BJ (cell line): ENCODE data around the gene DNMT3A. TPM values are rescaled to one million over a fixed set of nuclear protein-coding genes. Genes with fewer than 3 reads are reported as not detected.

ENCODE experiments used
- CTCF ChIA-PET: fragments of 350-600 bp; formaldehyde crosslinking; extraction: SDS; loops from one replicate; lab custom pipeline; 2021; ENCODE audit warnings: antibody characterized with exemption, inconsistent platforms; lab: Yijun Ruan, JAX
- POLR2A ChIA-PET: fragments of 300-600 bp; sonication (Branson Sonifier 250); formaldehyde crosslinking; extraction: SDS; loops from one replicate; lab custom pipeline; 2021; ENCODE audit warnings: antibody characterized with exemption; lab: Charles Lee
- DNase-seq: peaks from one replicate; pipeline ENCODE4 v3.0.0-alpha.2; 2011; ENCODE audit warnings: low read depth
- H3K27me3 ChIP-seq: 2 replicates; pipeline ENCODE4 v1.6.0; 2011; ENCODE audit warnings: low read length; ENCODE audit not compliant: control insufficient read depth, insufficient read depth
- H3K36me3 ChIP-seq: 2 replicates; pipeline ENCODE4 v1.5.1; 2011; ENCODE audit warnings: low read length; ENCODE audit not compliant: control insufficient read depth, insufficient read depth
- H3K4me3 ChIP-seq: 2 replicates; pipeline ENCODE4 v1.5.1; 2011; ENCODE audit warnings: low read depth, mild to moderate bottlenecking, control low read depth, low read length
- polyA plus RNA-seq: library from polyadenylated mRNA; depleted of rRNA; stranded (reverse); fragments of >200 nt; gene quantifications from 2 replicates; pipeline ENCODE4 v1.2.3, GENCODE V29; 2011
- TF ChIP-seq, protein P1 (sequence below): IDR thresholded peaks from 2 replicates; pipeline ENCODE4 v1.5.1; 2011; ENCODE audit warnings: low read depth, mild to moderate bottlenecking, control low read depth, inconsistent platforms, low read length, moderate library complexity; ENCODE audit not compliant: insufficient read depth

DNMT3A gene
- polyA plus RNA-seq, 1 experiment, result 3.0 TPM

DNA sequence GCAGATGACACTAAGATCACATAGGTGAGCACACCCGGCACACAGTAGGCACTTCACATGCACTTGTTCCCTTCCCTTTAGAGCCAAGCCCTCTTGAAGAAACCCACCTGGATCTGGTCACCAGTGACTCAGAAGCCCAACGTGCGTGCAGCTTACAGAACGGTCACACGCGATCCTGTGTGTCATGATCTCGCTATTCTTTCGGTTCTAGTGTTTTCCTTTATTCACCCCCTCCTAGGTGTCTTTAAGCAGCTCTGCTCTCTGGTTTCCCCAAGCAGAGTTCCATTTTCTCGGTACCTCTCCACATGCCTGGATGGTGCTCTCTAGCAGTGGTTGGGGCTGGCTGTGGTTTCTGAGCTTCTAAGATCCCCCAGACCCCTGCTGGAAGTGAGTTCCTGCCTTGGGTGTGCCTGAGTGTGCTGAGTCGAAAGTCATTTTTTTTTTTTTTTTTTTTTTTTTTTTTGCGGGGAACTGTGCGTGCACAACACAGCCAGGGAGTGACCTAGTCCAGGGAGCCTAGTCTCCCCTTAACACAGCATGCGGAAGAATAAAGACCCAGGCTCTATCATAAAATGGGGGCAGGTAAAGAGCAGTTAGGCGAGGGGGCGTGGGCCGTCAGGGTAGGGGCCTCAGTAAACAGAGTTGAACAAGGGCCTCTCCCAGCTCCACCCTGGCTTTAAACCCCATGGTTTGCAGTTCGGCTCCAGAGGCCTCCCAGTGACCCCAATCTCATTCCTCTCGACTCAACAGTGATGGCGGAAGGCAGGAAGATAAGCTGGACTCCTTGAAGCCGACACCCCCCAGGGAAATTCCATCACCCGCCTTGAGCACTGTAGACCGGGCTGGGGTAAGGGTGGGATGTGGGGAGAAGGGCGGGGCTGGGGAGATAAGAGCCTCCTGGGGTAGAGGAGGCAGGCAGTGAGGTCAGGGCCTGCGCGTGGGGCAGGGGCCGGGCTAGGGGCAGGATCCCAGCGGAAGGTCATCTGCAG, 29.8 kb upstream of the DNMT3A start:
- POLR2A ChIA-PET, result no interaction called here
- CTCF ChIA-PET, result interaction anchor here (3.8 kb wide), 1 partner anchor 10 kb away, joined by 21 read pairs; no protein-coding TSS in a partner anchor
- TF ChIP-seq, protein P1, sequence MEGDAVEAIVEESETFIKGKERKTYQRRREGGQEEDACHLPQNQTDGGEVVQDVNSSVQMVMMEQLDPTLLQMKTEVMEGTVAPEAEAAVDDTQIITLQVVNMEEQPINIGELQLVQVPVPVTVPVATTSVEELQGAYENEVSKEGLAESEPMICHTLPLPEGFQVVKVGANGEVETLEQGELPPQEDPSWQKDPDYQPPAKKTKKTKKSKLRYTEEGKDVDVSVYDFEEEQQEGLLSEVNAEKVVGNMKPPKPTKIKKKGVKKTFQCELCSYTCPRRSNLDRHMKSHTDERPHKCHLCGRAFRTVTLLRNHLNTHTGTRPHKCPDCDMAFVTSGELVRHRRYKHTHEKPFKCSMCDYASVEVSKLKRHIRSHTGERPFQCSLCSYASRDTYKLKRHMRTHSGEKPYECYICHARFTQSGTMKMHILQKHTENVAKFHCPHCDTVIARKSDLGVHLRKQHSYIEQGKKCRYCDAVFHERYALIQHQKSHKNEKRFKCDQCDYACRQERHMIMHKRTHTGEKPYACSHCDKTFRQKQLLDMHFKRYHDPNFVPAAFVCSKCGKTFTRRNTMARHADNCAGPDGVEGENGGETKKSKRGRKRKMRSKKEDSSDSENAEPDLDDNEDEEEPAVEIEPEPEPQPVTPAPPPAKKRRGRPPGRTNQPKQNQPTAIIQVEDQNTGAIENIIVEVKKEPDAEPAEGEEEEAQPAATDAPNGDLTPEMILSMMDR, result no peak
- no peak for DNase-seq
- Histone ChIP-seq H3K36me3 (no peaks in the 10 kb centered on the region), H3K27me3 (no peaks in the 10 kb centered on the region; the same call in none of the 2 replicates), H3K4me3 (no peak overlapping the region)

DNA sequence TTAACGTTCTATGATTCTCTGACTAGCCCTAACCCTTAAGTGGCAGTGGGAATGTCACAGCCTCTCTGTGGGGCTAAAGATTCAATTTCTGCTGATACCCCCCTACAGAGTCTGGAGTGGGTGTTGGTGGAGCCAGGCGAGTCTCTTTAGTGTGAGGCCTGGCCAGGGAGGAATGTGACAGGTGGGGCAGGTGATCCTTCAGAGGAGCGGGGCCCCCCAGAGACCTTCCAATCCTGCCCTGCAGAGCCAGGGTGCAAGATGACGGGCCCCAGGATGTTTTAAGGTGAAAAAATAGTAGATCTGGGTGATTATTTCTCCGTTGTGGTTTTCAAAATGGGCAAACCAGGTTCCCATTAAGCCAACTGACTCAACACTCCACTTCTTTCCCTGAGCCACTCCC, 28.2 kb upstream of the DNMT3A start:
- H3K27me3 ChIP-seq, result no peaks in the 10 kb centered on the region; the same call in 1 of the 2 replicates
- no peak for DNase-seq
- no peak overlapping the region for H3K4me3 ChIP-seq
- H3K36me3 ChIP-seq, result no peaks in the 10 kb centered on the region
- TF ChIP-seq, protein P1, result no peak
- CTCF ChIA-PET, result interaction anchor here (3.8 kb wide), 1 partner anchor 8 kb away, joined by 21 read pairs; no protein-coding TSS in a partner anchor
- POLR2A ChIA-PET, result no interaction called here

DNA sequence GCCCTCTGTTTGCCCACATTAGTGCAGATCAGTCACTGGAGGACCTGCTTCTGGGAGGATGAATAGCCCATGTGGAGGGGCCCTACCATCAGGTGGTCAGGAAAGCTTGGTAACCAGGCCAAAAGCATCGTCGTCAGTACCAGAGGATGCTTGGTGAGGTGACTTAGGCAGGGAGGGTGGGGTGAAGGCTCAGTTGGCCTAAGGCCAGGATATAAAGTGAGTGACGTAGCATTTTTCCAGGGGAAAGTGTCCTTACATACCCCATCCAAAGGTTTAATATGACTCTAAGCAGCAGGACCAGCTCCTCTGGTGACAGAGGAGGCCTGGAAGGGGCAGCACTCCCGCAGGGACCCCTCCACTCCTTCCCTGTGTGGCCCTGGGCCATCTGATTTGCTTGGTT, 27.7 kb upstream of the DNMT3A start:
- ChIA-PET CTCF (interaction anchor here (5.7 kb wide), 1 partner anchor 8 kb away, joined by 41 read pairs; no protein-coding TSS in a partner anchor), POLR2A (no interaction called here)
- TF ChIP-seq, protein P1, result no peak
- Histone ChIP-seq H3K4me3 (no peak overlapping the region), H3K36me3 (no peaks in the 10 kb centered on the region), H3K27me3 (no peaks in the 10 kb centered on the region; the same call in 1 of the 2 replicates)
- DNase-seq, result no peak

DNA sequence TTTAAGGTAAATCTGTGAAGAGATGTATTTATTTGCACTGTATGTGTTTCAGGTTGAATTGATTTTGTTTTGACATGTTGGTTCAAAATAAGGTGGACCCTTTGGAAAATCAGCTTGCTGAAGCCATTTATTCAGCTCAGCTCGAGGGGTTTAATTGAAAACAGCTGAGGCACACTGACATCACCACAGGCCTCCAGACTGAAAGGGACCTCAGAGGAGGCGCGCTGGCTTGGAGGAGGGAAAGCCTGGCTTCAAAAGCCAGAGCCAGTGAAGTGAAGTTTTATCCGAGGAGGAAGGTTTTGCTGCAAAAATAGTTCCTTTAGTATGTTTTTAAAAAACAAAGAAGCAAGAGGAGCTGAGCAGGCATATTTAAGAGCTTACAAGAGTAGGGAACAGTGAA, 26.9 kb upstream of the DNMT3A start:
- ChIA-PET POLR2A (no interaction called here), CTCF (interaction anchor here (5.7 kb wide), 1 partner anchor 9 kb away, joined by 41 read pairs; no protein-coding TSS in a partner anchor)
- no peaks in the 10 kb centered on the region for H3K36me3 ChIP-seq
- H3K4me3 ChIP-seq, result no peak overlapping the region
- no peak for DNase-seq
- no peaks in the 10 kb centered on the region; the same call in 1 of the 2 replicates for H3K27me3 ChIP-seq
- TF ChIP-seq, protein P1, result no peak

DNA sequence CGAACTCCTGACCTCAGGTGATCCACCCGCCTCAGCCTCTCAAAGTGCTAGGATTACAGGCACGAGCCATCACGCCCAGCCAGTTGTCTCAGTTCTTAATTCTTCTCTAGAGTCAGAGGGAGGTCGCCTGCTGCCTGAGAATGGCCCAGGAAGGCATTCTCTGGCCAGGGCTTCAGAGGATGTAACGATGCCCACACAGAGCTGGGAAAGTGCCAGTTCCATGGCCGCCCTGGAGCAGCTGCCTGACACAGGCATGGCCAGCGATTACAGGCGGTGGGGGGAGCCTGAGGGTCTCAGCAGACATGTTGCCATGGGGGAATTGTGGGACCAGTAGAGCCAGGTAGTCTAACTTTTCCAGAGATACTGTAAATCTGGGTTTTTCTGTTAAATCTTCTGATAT, 25.6 kb upstream of the DNMT3A start:
- CTCF ChIA-PET, result interaction anchor here (5.7 kb wide), 1 partner anchor 10 kb away, joined by 41 read pairs; no protein-coding TSS in a partner anchor
- TF ChIP-seq, protein P1, result no peak
- no peaks in the 10 kb centered on the region for H3K36me3 ChIP-seq
- DNase-seq, result no peak
- POLR2A ChIA-PET, result no interaction called here
- no peaks in the 10 kb centered on the region; the same call in 1 of the 2 replicates for H3K27me3 ChIP-seq
- no peak overlapping the region for H3K4me3 ChIP-seq
